ENCODE results near the gene AGAP2. TPM values are rescaled to one million over a fixed set of nuclear protein-coding genes. Genes with fewer than 3 reads are reported as not detected.
"Not testable (repeated sequence)": the region's sequence is repeated elsewhere in the genome, so short reads cannot be mapped to it uniquely, and the experiment has no call there.

The AGAP2 gene
- polyA plus RNA-seq, 3 donors: 0.20 to 3.4 (median 0.65) TPM

DNA sequence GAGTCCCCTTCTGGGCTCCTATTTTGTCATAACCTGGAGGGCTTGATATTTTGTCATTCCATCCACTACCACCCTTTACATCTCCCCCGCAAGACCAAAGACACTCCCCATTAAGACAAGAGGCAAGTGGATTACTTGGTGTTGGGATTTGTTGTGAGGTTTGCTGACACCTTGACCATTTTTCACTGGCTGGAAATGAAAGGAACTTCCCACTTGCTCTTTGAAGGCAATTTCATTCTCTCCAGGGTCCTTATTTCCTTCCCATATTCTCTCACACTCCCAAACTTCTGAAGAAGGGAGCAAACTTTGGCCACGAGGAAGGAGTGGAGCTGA lies 14.9 kb downstream of the AGAP2 start:
- Mint-ChIP-seq H3K4me1 (peaks cover 3% of the 10 kb centered on the region), H3K4me3 (no peak overlapping the region), H3K9me3 (peaks cover 0 to 15% (median 11%) of the 10 kb centered on the region in 7 donors), H3K36me3 (peaks cover 50 to 61% of the 10 kb centered on the region in 2 donors), H3K27ac (no peak overlapping the region), H3K27me3 (ENCODE audit: low read depth in 3 of 3) (peaks cover 0 to 2% (median 1%) of the 10 kb centered on the region in 3 donors)
- no peak for DNase-seq
- no peak overlapping the region for H3K27ac ChIP-seq (ENCODE audit: low read depth in 1 of 2, low read length in 2 of 2)
- no peak overlapping the region for H3K4me2 ChIP-seq (replicated peaks; ENCODE audit: extremely low read depth, low read length, poor library complexity, severe bottlenecking)
- H3K9ac ChIP-seq (ENCODE audit: insufficient read depth, low read length, poor library complexity, severe bottlenecking): no peak overlapping the region
- TF ChIP-seq, protein P1, sequence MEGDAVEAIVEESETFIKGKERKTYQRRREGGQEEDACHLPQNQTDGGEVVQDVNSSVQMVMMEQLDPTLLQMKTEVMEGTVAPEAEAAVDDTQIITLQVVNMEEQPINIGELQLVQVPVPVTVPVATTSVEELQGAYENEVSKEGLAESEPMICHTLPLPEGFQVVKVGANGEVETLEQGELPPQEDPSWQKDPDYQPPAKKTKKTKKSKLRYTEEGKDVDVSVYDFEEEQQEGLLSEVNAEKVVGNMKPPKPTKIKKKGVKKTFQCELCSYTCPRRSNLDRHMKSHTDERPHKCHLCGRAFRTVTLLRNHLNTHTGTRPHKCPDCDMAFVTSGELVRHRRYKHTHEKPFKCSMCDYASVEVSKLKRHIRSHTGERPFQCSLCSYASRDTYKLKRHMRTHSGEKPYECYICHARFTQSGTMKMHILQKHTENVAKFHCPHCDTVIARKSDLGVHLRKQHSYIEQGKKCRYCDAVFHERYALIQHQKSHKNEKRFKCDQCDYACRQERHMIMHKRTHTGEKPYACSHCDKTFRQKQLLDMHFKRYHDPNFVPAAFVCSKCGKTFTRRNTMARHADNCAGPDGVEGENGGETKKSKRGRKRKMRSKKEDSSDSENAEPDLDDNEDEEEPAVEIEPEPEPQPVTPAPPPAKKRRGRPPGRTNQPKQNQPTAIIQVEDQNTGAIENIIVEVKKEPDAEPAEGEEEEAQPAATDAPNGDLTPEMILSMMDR (IDR thresholded peaks at IDR 0.05): no peak
- H2AFZ ChIP-seq (ENCODE audit: insufficient read depth, low read depth, low read length, poor library complexity, severe bottlenecking): no peak overlapping the region
- WGBS (ENCODE audit: insufficient coverage): no CpG with 5 or more reads among the region's 2 CpGs
- H3K4me3 ChIP-seq (replicated peaks in 1 of 3; ENCODE audit: low read depth in 2 of 3, low read length in 3 of 3): no peak overlapping the region
- peaks cover 50 to 61% of the 10 kb centered on the region in 2 donors for H3K36me3 ChIP-seq (replicated peaks in 1 of 2; ENCODE audit: control insufficient read depth in 1 of 2, insufficient read depth in 2 of 2, low read length in 2 of 2)
- H3K27me3 ChIP-seq (ENCODE audit: control insufficient read depth in 2 of 2, insufficient read depth in 2 of 2, low read length in 2 of 2): no peaks in the 10 kb centered on the region
- H3K9me3 ChIP-seq (replicated peaks in 1 of 2; ENCODE audit: control insufficient read depth in 1 of 2, insufficient read depth in 1 of 2, low read length in 2 of 2): peaks cover 0 to 14% of the 10 kb centered on the region in 2 donors
- H4K20me1 ChIP-seq (ENCODE audit: insufficient read depth, low read length): peaks cover 6% of the 10 kb centered on the region
- intact Hi-C loops (cut with micrococcal nuclease): no loop called here
- H3K79me2 ChIP-seq (ENCODE audit: insufficient read depth, low read length): no peaks in the 10 kb centered on the region
- H3K4me1 ChIP-seq (ENCODE audit: control insufficient read depth in 1 of 2, insufficient read depth in 2 of 2, low read length in 2 of 2): no peaks in the 10 kb centered on the region

DNA sequence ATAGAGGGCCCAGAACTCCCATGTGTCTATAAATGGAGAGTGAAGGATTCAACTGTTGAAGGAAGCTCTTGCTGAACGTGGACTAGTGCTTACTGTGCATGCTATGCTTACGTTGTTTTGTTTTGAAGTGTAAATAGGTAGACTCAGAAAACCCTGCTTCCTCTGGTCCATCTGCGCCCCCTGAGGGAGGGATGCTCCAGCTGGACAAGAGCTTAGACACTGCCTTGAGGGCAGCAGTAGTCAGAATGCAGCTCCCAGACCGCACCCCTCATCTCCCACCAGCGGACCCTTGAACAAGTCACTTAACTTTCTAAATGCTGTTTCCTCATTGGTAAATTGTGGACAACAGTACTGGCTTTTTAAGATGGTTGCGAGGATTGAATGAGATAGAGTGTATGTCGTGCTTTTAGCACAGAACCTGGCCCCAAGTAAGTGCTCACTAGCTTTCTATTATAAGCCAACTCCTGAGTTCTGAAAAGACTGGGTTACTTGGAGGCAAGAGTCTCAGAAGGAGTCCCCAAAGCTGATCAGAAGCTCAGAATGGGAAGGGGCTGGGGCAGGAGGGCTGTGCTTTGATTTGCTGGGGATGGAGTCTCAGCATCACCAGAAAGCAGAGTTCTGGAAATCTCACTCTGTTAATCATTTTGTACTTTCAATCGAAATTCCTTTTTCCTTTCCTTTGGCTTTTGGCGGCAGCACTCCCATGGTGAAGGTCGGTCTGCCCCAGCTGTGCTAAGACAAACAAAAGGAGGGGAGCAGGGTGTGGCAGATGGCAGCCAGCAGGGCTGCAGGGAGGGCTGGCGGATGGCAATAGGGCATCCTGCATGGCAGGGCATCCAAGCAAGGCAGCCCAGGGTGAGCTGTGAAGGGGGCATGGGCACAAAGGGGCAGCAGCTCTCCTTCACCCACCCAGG lies 15.6 kb downstream of the AGAP2 start:
- Histone ChIP-seq H2AFZ (ENCODE audit: insufficient read depth, low read depth, low read length, poor library complexity, severe bottlenecking) (no peak overlapping the region), H3K27me3 (ENCODE audit: control insufficient read depth in 2 of 2, insufficient read depth in 2 of 2, low read length in 2 of 2) (no peaks in the 10 kb centered on the region), H3K27ac (ENCODE audit: low read depth in 1 of 2, low read length in 2 of 2) (no peak overlapping the region), H3K4me1 (ENCODE audit: control insufficient read depth in 1 of 2, insufficient read depth in 2 of 2, low read length in 2 of 2) (no peaks in the 10 kb centered on the region), H3K36me3 (replicated peaks in 1 of 2; ENCODE audit: control insufficient read depth in 1 of 2, insufficient read depth in 2 of 2, low read length in 2 of 2) (peaks cover 56 to 62% of the 10 kb centered on the region in 2 donors), H3K9me3 (replicated peaks in 1 of 2; ENCODE audit: control insufficient read depth in 1 of 2, insufficient read depth in 1 of 2, low read length in 2 of 2) (peaks cover 0 to 14% of the 10 kb centered on the region in 2 donors), H3K79me2 (ENCODE audit: insufficient read depth, low read length) (no peaks in the 10 kb centered on the region), H4K20me1 (ENCODE audit: insufficient read depth, low read length) (peaks cover 9% of the 10 kb centered on the region), H3K4me3 (replicated peaks in 1 of 3; ENCODE audit: low read depth in 2 of 3, low read length in 3 of 3) (no peak overlapping the region), H3K9ac (ENCODE audit: insufficient read depth, low read length, poor library complexity, severe bottlenecking) (no peak overlapping the region), H3K4me2 (replicated peaks; ENCODE audit: extremely low read depth, low read length, poor library complexity, severe bottlenecking) (no peak overlapping the region)
- 90% methylated on average over 2 of the region's 11 CpGs for WGBS (ENCODE audit: insufficient coverage)
- intact Hi-C loops (cut with micrococcal nuclease): no loop called here
- Mint-ChIP-seq H3K27ac (peak overlapping the region in 1 of 7 donors; percentile 38), H3K27me3 (ENCODE audit: low read depth in 3 of 3) (peaks cover 0 to 2% (median 0%) of the 10 kb centered on the region in 3 donors), H3K4me1 (peaks cover 3% of the 10 kb centered on the region), H3K4me3 (no peak overlapping the region), H3K9me3 (peaks cover 0 to 14% (median 11%) of the 10 kb centered on the region in 7 donors), H3K36me3 (peaks cover 53 to 61% of the 10 kb centered on the region in 2 donors)
- no peak for DNase-seq
- TF ChIP-seq, protein P1 (IDR thresholded peaks at IDR 0.05): no peak

DNA sequence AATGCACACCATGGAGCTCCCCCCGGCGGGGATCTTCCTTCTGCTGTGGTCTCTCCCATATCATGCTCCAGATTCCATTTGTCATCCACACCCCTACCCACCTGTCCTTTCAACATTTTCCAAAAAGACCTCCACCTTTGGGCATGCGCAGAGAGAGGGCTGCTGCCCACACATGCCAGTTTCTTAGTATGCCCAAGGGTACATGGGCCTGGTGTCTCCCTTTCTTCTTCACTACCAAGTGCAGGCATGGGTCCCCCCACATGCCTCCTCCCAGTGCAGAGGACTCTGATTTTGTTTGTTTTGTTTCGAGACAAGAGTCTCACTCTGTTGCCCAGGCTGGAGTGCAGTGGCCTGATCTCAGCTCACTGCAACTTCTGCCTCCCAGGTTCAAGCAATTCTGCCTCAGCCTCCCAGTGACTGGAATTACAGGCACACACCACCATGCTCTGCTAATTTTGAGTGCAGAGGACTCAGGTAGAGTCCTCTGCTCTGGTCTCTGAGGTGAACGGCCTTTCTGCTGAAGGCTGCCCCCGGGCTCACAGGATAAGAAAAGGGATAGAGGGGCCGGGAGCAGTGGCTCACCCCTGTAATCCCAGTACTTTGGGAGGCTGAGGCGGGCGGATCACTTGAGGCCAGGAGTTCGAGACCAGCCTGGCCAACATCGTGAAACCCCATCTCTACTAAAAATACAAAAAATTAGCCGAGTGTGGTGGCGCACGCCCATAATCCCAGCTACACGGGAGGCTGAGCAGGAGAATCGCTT lies 16.5 kb downstream of the AGAP2 start:
- H4K20me1 ChIP-seq (ENCODE audit: insufficient read depth, low read length): peaks cover 12% of the 10 kb centered on the region
- intact Hi-C loops (cut with micrococcal nuclease); H3K4me3 ChIP-seq (replicated peaks in 1 of 3; ENCODE audit: low read depth in 2 of 3, low read length in 3 of 3); H3K4me3 Mint-ChIP-seq; H3K4me2 ChIP-seq (replicated peaks; ENCODE audit: extremely low read depth, low read length, poor library complexity, severe bottlenecking); H3K9me3 Mint-ChIP-seq; H2AFZ ChIP-seq (ENCODE audit: insufficient read depth, low read depth, low read length, poor library complexity, severe bottlenecking); DNase-seq; H3K9me3 ChIP-seq (replicated peaks in 1 of 2; ENCODE audit: control insufficient read depth in 1 of 2, insufficient read depth in 1 of 2, low read length in 2 of 2); H3K9ac ChIP-seq (ENCODE audit: insufficient read depth, low read length, poor library complexity, severe bottlenecking); H3K4me1 Mint-ChIP-seq; H3K79me2 ChIP-seq (ENCODE audit: insufficient read depth, low read length); H3K27me3 ChIP-seq (ENCODE audit: control insufficient read depth in 2 of 2, insufficient read depth in 2 of 2, low read length in 2 of 2); H3K27me3 Mint-ChIP-seq (ENCODE audit: low read depth in 3 of 3); H3K4me1 ChIP-seq (ENCODE audit: control insufficient read depth in 1 of 2, insufficient read depth in 2 of 2, low read length in 2 of 2); H3K27ac ChIP-seq (ENCODE audit: low read depth in 1 of 2, low read length in 2 of 2): not testable (repeated sequence)
- peaks cover 53 to 61% of the 10 kb centered on the region in 2 donors for H3K36me3 Mint-ChIP-seq
- peak overlapping the region in 5 of 7 donors; percentile 18 to 71 (median 50) for H3K27ac Mint-ChIP-seq
- peaks cover 55 to 62% of the 10 kb centered on the region in 2 donors for H3K36me3 ChIP-seq (replicated peaks in 1 of 2; ENCODE audit: control insufficient read depth in 1 of 2, insufficient read depth in 2 of 2, low read length in 2 of 2)
- WGBS (ENCODE audit: insufficient coverage): 98% methylated on average over 10 of the region's 16 CpGs

Measured in CD14-positive monocyte (primary cell).